Stimulated activated CD8-positive, alpha-beta memory T cell treated with anti-CD3 and anti-CD28 coated beads, Interleukin-12 subunit alpha, Interleukin-12 subunit beta, amount 100 ng/mL, for 24 hours (primary cell): ENCODE data around the gene PTPRD.

Experiments
- DNase-seq: peaks from one replicate; pipeline ENCODE4 v3.0.0-alpha.2; 2020; ENCODE audit errors: extremely low read depth

Gene PTPRD

GRCh38 chr9:8531826-8532415 is 2080.9 kb downstream of the PTPRD start:
- no peak for DNase-seq

DNA sequence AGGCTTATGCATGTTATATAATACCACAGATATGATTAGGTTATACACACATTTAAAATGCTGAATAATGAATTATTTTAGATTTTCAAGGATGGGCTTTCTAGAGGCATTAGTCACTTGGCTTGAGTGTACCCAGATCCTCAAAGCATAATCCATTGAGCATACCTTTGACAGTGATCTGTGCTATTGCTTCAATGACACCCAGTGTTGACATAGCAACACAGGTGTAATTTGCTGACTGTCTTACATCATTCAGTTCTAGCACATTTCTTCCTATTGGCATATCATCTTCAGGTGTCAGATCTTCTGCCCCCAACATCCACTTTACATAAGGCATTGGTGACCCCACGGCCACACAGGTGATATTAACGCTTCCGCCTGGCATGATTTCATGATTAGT is 2091.7 kb downstream of the PTPRD start:
- no peak for DNase-seq

GRCh38 chr9:8515748-8516147 is 2097.1 kb downstream of the PTPRD start:
- no peak for DNase-seq

- DNase-seq: no peak
Measured at GRCh38 chr9:8514760-8515159, 2098.0 kb downstream of the PTPRD start.

GRCh38 chr9:8508671-8509290 is 2104.0 kb downstream of the PTPRD start:
- DNase-seq: no peak

- no peak for DNase-seq
Measured at GRCh38 chr9:8494571-8494970, 2118.2 kb downstream of the PTPRD start.

DNA sequence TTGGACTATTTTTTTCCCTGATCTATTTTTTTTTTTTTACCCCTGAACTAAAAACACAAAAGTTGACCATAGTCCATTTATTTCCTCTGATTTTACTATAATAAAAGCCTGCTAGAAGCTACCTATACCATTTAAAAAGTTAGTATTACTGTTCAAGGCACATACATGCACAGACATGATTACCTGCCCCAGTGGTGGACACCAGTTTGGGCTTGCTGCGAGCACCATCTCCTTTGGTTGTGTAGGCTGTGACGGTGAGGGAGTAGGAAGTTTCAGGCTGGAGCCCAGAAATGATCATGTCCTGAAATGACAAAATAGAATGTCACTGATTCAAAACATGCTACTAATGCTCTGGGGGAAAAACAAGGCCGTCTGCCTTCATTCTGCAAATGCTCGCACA is 2120.1 kb downstream of the PTPRD start:
- no peak for DNase-seq

DNA sequence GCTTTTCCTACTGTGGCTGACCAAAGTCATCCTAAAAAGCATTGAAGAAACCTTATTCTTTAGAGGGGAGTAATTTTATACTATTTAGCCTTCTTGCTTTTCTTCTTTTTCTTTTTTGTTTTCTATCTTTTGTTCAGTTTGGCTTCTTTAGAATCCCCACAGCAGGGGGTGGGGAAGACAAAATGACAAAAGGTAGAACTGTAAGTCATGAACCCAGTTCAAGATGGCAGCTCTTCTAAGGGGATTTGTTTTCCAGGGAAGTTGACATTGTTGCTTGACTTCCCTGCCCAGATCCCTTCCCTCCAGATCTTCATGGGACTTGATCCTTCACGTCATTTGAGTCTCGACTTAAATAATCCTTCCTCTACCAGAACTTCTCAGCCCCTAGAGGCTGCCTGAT is 2120.8 kb downstream of the PTPRD start:
- DNase-seq: no peak

DNA sequence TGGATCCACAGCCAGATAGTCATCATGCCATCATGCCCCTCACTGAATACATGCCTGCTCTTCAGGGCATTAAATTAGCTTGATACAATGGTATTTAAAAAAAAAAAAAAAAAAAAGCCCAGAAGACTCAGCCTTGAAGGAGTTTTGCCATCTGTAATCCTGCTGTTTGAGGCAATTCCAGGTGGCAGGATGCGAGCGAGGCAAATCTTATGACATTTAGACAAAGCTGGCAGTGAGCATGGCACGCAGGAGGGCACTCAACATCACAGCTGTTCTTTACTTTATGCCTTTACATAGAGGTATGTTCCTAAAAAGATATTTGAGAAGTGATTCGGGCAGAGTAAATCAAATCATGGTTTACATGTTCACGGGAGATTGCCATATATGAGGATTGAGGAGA is 2121.2 kb downstream of the PTPRD start:
- DNase-seq: no peak

DNA sequence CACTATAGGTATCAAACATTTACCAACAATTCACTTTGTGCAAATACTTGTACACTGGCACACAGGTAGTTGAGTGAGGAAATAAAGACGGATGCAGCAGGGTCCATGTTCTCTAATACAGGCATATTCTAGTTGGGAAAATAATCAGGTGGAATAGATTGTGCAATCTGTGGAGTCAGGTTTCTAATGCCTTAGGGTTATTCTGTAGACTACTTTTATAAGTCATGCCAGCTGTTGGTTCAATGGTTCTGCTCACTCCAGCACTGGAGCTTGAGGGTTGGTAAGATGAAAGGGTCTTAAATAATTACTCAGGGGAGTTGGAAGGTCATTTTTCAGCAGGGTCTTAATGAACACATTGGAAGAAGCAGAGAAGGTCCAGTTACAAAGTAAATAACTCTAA is 2123.0 kb downstream of the PTPRD start:
- DNase-seq: no peak

DNA sequence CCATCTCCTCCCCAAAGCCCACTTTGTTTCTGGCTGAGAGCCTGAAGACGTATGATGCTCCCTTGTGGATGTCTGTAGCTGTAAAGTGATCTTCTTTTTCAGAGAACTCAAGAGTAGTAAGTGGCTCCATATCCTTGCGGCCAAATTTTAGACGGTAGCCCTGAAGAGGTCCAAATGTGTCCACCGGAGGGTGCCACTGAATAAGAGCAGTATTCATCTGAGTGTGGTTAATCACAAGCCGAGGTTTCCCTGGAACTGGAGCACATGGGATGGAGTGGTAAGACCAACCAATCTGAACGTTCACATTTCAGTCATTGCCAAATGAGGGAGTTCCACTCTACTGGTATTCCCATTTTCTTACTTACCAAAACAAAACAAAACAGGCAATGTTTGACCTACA is 2126.7 kb downstream of the PTPRD start:
- no peak for DNase-seq

DNA sequence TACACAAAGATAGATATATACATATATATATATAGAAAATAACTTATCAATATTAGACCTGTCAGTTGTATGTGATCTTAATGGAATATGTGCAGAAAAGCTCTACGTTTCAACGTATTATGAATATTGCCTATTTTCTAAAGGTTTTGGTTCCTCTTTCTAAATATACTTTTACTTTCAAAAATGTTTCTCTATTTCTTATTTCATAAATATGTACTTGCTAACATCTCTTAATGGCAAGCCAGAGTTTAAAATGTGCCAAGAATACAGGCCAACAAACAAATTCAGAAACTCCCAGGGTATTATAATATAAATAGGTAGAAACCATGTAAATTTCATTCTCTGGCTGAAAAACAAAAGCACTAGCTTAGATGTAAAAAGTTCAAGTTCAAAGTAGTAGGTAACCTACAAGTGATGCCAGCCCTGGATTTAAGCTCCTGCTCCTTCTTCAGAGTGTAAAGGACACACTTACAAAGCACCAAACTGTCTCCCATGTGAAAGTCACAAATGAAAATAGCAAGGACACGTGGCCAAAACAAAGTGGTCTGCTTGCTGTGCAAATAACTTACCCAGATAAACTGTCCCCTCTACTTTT is 2128.1 kb downstream of the PTPRD start:
- no peak for DNase-seq

DNA sequence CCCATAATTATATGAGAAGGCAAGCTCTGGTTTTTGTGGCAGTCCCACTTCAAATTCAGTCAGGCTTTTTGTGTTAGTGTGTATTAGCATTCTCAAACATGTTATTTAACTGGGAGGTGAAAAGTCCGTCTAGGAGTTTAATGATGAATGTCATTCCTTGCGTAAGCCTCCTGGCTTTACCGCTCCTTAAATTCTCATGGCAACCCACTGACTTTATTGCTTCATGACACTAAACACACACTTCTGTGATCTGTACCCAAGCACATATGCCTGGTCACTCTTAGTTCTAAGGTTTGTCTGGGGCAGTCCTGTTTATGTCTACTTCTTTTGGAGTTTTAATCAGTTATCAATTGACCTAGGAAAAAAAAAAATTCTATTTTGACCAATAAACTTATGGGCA is 2135.4 kb downstream of the PTPRD start:
- no peak for DNase-seq

DNA sequence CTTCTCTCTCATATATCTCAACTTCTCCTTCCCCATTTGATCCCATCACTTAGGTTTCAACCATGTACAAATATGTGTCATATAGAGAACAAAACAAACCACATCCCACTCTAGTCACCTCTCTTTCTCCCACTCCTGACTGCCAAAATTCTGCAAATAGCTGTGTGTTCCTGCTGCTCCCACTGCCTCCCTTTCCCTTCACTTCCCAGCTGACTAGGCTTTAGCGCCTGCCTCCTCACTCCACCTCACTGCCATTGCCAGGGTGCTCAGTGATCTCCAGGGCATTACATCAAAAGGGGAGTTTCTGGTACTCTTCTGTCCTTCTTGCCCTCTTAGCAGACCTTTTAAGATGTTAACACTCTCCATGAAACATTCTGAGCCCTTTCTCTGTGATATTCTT is 2137.9 kb downstream of the PTPRD start:
- DNase-seq: no peak

DNA sequence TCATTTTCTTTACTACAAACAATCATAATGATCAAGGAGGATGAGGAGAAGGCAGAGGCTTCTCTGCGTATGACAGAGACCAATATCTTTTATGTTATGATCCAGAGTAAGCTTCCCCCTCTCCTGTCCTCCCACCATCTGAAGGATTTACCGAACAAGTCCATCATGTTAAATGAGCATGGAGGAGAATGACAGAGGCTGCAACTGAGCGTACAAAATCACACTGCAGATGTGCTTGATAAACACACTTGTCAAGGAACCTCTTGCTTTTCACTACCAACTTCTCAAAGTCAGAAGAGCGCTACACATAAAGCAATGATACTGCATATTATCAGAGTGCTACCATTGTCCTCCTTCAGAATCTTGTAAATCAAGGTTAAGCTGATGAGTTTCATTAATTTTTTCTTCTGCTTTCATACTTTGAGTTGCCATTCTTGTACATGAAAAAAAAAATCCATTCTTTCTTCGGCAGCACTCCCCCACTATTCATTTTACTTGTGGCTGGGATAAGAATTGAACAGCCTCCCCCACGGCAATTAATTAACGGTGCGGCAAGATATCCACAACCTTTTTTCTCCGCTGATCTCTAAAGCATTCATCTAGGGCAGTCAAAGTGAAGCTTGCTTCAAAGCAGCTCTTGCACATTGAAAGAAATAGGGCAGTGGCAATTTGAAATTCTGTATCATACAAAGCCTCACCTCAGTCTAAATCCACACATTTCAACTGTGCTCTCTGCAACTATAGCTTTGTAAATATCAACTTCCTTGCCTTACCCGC is 2139.4 kb downstream of the PTPRD start:
- DNase-seq: no peak

GRCh38 chr9:8468045-8468637 is 2144.7 kb downstream of the PTPRD start:
- DNase-seq: no peak

DNA sequence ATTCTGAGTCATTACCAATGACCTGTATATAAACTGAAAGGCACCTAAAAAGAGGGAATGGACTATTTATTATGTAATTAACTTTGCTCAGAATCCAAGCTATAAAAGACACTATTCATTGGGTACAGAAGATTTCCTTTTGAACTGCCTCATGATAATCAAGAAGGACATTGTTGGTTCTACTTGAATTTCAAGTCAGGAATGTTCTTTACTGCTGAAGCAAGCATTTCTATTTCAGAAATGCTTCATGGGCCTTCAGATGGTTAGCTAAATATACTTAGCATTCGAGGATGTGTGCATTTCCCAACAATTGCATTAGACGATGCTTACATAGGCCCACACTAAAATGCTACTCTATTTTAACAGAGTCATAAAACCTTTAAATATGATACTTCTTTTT is 2155.0 kb downstream of the PTPRD start:
- no peak for DNase-seq

DNA sequence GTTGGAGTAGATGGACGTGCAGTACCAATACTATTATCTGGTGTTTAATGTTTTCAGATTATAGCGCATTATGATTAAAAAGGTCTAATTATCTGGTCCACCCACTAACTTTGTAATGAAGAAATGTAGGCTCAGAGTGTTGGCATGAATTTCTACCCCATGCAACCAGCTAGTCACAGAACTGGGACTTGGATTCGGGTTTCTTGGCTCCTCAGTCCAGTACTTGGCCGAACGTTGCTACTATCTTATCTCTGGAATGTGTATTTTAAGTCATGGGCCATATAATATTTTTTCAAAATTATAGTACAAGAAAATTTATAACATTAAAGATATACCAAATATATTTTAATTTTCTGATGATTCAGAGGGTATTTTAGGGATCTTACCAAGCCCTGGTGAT is 2155.7 kb downstream of the PTPRD start:
- no peak for DNase-seq

DNA sequence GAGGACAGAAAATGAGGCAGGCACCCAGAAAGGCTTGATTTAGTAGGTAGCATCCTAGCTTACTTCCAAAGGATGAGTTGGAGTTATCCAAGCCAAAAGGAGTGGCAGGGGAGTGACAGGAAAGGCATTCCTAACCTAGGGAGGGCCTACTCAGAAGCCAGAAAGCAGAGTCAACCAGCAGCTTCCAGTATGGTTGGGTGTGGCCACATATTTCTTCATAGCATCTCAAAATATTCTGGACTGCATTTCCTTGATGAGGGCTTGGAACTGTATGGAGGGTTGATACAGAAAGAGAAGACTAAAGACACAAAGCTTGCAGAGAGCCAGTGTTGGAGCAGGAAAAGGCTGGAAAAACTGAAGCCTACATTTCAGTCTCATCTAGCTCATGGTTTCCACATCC is 2156.5 kb downstream of the PTPRD start:
- DNase-seq: no peak

DNA sequence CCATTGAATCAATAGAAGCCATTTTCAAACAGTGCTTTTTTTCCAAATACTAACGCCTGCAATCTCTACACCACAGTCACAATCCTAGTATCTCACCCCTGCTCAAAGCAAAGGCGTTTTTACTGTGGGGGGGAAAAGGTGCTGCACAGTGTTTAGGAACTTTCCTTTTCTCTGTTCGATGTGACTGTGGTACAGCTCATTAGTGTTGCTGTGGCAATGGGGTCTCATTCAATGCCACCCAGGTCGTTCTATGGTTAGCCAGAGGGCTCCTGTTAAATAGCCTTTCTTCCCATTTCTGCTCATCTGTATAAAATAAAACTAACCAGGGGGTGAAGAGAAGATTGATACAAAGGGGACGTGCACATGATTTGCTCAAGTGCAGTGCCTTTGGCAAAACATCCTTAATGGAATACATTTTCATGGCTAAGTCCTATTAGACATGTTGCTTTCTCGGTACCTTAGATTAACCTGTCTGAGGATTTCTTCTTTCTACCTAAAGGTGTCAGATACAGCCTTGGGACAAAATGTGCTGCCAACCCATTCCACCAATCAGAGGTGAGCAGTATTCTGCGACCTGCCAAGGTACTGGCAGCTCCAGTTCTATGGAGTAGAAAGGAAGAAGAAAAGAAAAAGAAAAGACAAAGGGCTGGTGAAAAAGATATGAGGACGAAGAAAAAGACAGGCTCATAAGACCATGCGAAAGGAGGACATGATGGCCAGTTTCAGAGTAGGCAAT is 2161.8 kb downstream of the PTPRD start:
- no peak for DNase-seq

DNA sequence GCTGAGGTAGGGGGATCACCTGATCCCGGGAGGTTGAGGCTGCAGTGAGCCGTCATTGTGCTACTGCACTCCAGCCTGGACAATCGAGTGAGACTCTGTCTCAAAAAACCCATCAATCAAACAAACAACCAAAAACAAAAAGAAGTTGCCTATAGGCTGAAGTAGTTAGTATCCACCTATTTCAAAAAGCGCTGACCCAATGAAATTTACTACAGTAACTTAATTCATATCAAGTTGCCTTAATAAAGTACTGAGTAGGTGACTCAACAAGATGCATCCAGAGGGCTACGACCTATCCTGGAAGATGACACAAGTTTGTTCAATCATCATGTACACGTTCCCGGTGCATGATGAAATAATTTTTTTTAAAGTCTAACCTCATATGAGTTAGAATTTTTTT is 2164.6 kb downstream of the PTPRD start:
- no peak for DNase-seq

GRCh38 chr9:8447601-8448000 is 2165.2 kb downstream of the PTPRD start:
- no peak for DNase-seq
